ENCODE measurements around the gene RNU7-1. TPM values are rescaled to one million over a fixed set of nuclear protein-coding genes. Genes with fewer than 3 reads are reported as not detected.
A peak's percentile ranks its signal among the peaks of the same experiment; 100 is the strongest.

RNU7-1 gene
- total RNA-seq, 2 donors from 2014 or later: not detected

- peaks cover 0 to 13% of the 10 kb centered on the region in 2 donors for H3K36me3 Mint-ChIP-seq
- DNase-seq (ENCODE audit: low spot score in 2 of 2) (no peak), ATAC-seq (no peak)
- H3K9me3 Mint-ChIP-seq: no peaks in the 10 kb centered on the region
- H3K27ac Mint-ChIP-seq: peak overlapping the region in 1 of 2 donors; percentile 68
Measured at GRCh38 chr12:6981152-6982052, 37.8 kb downstream of the RNU7-1 start.

GRCh38 chr12:6982532-6982931 is 38.9 kb downstream of the RNU7-1 start:
- H3K9me3 Mint-ChIP-seq: no peaks in the 10 kb centered on the region
- H3K27ac Mint-ChIP-seq: peak overlapping the region in 1 of 2 donors; percentile 92
- ATAC-seq (no peak), DNase-seq (ENCODE audit: low spot score in 2 of 2) (no peak)
- H3K36me3 Mint-ChIP-seq: peaks cover 0 to 4% of the 10 kb centered on the region in 2 donors

DNA sequence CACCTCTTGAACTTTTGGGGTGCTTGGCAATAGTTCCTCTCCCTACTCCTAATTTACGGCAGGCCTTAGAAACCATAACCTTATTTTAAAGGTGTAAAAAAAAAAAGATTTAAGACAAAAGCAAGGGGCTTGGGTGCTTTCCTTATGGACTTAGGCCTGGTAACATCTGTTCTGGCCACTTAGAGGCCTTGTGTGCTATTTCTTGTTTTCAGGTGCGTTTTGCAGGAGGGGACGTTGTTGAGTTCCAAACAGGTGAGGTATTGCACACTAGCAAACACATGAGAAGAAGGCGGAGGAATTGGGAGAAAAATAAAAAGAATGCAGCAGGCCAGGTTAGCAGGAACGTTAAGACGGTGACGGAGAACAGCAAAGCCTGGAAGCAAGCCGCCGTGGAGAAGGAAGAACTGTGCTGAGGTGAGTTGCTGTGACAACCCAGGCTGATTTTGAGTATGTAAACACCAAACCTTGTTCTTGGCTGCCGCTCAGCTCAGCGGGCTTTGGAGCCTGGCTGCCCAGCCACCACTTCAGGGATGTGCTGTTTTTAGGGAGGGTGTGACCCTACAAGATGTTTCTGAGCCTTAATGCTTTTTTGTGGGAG is 44.4 kb downstream of the RNU7-1 start:
- DNase-seq (ENCODE audit: low spot score in 2 of 2) (no peak), ATAC-seq (no peak)
- H3K36me3 Mint-ChIP-seq: peaks cover 0 to 6% of the 10 kb centered on the region in 2 donors
- no peaks in the 10 kb centered on the region for H3K9me3 Mint-ChIP-seq
- peak overlapping the region in 1 of 2 donors; percentile 10 for H3K27ac Mint-ChIP-seq

Other genes with a start within 250 kb of the RNU7-1 start
- 1 to 10 TPM in 1 of 2 donors, not detected in 1; 1.3 TPM for gene PIANP, start 243.0 kb upstream of the RNU7-1 start, total RNA-seq
- gene COPS7A, start 219.8 kb upstream of the RNU7-1 start, total RNA-seq: 10 to 100 TPM; 34.2 to 42.9 TPM
- 100 to 1,000 TPM; 149 to 275 TPM for gene MLF2, start 190.7 kb upstream of the RNU7-1 start, total RNA-seq
- 100 to 1,000 TPM in 1 of 2 donors, 10 to 100 TPM in 1; 76.0 to 163 TPM for gene PTMS, start 177.5 kb upstream of the RNU7-1 start, total RNA-seq
- gene LAG3, start 171.3 kb upstream of the RNU7-1 start, total RNA-seq: 100 to 1,000 TPM in 1 of 2 donors, 10 to 100 TPM in 1; 71.3 to 117 TPM
- gene CD4, start 154.3 kb upstream of the RNU7-1 start, total RNA-seq: 100 to 1,000 TPM; 165 to 244 TPM
- under 1 TPM; 0.46 to 0.60 TPM for gene GPR162, start 122.0 kb upstream of the RNU7-1 start, total RNA-seq
- 1 to 10 TPM in 1 of 2 donors, under 1 TPM in 1; 0.82 to 3.0 TPM for gene P3H3, start 115.4 kb upstream of the RNU7-1 start, total RNA-seq
- 1 to 10 TPM in 1 of 2 donors, under 1 TPM in 1; 0.25 to 1.8 TPM for gene GNB3, start 102.9 kb upstream of the RNU7-1 start, total RNA-seq
- 100 to 1,000 TPM; 110 to 147 TPM for gene CDCA3, start 92.5 kb upstream of the RNU7-1 start, total RNA-seq
- 100 to 1,000 TPM; 132 to 166 TPM for gene USP5, start 91.7 kb upstream of the RNU7-1 start, total RNA-seq
- 1,000 to 10,000 TPM in 1 of 2 donors, 100 to 1,000 TPM in 1; 694 to 1,875 TPM for gene TPI1, start 76.3 kb upstream of the RNU7-1 start, total RNA-seq
- gene SPSB2, start 70.5 kb upstream of the RNU7-1 start, total RNA-seq: 10 to 100 TPM in 1 of 2 donors, 1 to 10 TPM in 1; 1.4 to 11.7 TPM
- 10 to 100 TPM in 1 of 2 donors, 1 to 10 TPM in 1; 4.0 to 10.7 TPM for gene LRRC23, start 39.0 kb upstream of the RNU7-1 start, total RNA-seq
- 100 to 1,000 TPM; 264 to 314 TPM for gene ENO2, start 29.2 kb upstream of the RNU7-1 start, total RNA-seq
- gene ATN1, start 15.9 kb upstream of the RNU7-1 start, total RNA-seq: 10 to 100 TPM; 29.9 to 73.5 TPM
- gene C12orf57, start 206 bp downstream of the RNU7-1 start, total RNA-seq: 100 to 1,000 TPM; 229 to 609 TPM
- gene PTPN6, start 7.5 kb downstream of the RNU7-1 start, total RNA-seq: 100 to 1,000 TPM; 320 to 609 TPM
- 100 to 1,000 TPM; 387 to 423 TPM for gene PHB2, start 26.8 kb downstream of the RNU7-1 start, total RNA-seq
- 10 to 100 TPM; 69.0 to 76.3 TPM for gene EMG1, start 27.1 kb downstream of the RNU7-1 start, total RNA-seq
- 10 to 100 TPM; 22.0 to 31.9 TPM for gene LPCAT3, start 74.7 kb downstream of the RNU7-1 start, total RNA-seq
- gene C1S, start 116.9 kb downstream of the RNU7-1 start, total RNA-seq: 10 to 100 TPM in 1 of 2 donors, 1 to 10 TPM in 1; 4.8 to 21.9 TPM
- 1 to 10 TPM; 3.9 to 5.6 TPM for gene C1R, start 148.6 kb downstream of the RNU7-1 start, total RNA-seq
- 10 to 100 TPM; 18.6 to 21.8 TPM for gene C1RL, start 165.4 kb downstream of the RNU7-1 start, total RNA-seq
- gene RBP5, start 185.1 kb downstream of the RNU7-1 start, total RNA-seq: not detected
- gene CLSTN3, start 186.6 kb downstream of the RNU7-1 start, total RNA-seq: 10 to 100 TPM; 36.8 to 57.0 TPM
- 10 to 100 TPM; 18.1 to 37.4 TPM for gene PEX5, start 245.9 kb downstream of the RNU7-1 start, total RNA-seq